Adrenal gland (tissue), 12 donors: ENCODE data around the gene SMG6. TPM values are rescaled to one million over a fixed set of nuclear protein-coding genes. Genes with fewer than 3 reads are reported as not detected.

Experiments used
- DNase-seq, 7 donors: peaks; one replicate each; pipeline ENCODE4 v3.0.0-alpha.2; 2019 to 2020
- H3K27ac ChIP-seq, 5 donors: fragments of 200-600 bp; sonication (generic) in 4 of 5; 1 replicate in 3 of 5; 2 replicates in 2 of 5; pipeline versions ENCODE4 v1.5.1 to v1.8.0; 2016 to 2020; ENCODE audit warnings: mild to moderate bottlenecking in 1 of 5
- H3K27me3 ChIP-seq: fragments of 200-600 bp; 2 replicates; pipeline ENCODE4 v1.8.0; 2021
- H3K36me3 ChIP-seq, 2 donors: fragments of 200-600 bp; replicated peaks in 1 of 2; 1 replicate in 1 of 2; 2 replicates in 1 of 2; pipeline versions ENCODE4 v1.5.1 to v1.8.0; 2018 to 2022
- H3K4me1 ChIP-seq, 2 donors: fragments of 200-600 bp; replicated peaks in 1 of 2; 1 replicate in 1 of 2; 2 replicates in 1 of 2; pipeline versions ENCODE4 v1.5.1 to v1.8.0; 2018 to 2021
- H3K4me3 ChIP-seq, 4 donors: fragments of 200-600 bp; sonication (generic) in 3 of 4; one replicate each; pipeline ENCODE4 v1.5.1; 2016 to 2018
- H3K9me3 ChIP-seq, 3 donors: fragments of 200-600 bp; sonication (generic) in 1 of 3; replicated peaks in 1 of 3; 1 replicate in 2 of 3; 2 replicates in 1 of 3; pipeline versions ENCODE4 v1.5.1 to v1.8.0; 2016 to 2021
- CTCF ChIP-seq, 6 experiments: fragments of 450-650 bp in 4 of 6; fragments of 200-600 bp in 2 of 6; sonication (generic) in 1 of 6; IDR thresholded peaks; 1 replicate in 5 of 6; 2 replicates in 1 of 6; pipeline versions ENCODE4 v1.5.1 to v1.8.0; 2016 to 2021; ENCODE audit warnings: antibody characterized with exemption in 6 of 6, mild to moderate bottlenecking in 2 of 6, moderate library complexity in 1 of 6
- POLR2A ChIP-seq, 2 donors: fragments of 450-650 bp; IDR thresholded peaks; one replicate each; pipeline ENCODE4 v1.6.1; 2017; ENCODE audit warnings: antibody characterized with exemption in 2 of 2, mild to moderate bottlenecking in 2 of 2, moderate library complexity in 1 of 2
- WGBS, 4 donors: extraction: QIAGEN DNeasy Blood & Tissue Kit in 2 of 4; methylation state at CpG; one replicate each; pipeline versions ENCODE4 v1.1.5 to v1.1.7; 2013 to 2017; 5-methylcytosine and 5-hydroxymethylcytosine counted together
- intact Hi-C, 2 donors: fragments of 100-400 bp; cut with DNase I; formaldehyde crosslinking; loops; one replicate each; pipeline versions ENCODE4 v1.14.1 to v1.15.0; 2022 to 2023
- polyA plus RNA-seq, 3 donors: library from polyadenylated mRNA; stranded (reverse); fragments of 200-250 nt in 2 of 3; fragments of 350-450 nt in 1 of 3; fragmentation: Illumina TruSeq in 1 of 3; extraction: RNeasy Lipid Tissue Mini Kit (QIAGEN cat#74804) in 1 of 3; gene quantifications; one replicate each; pipeline ENCODE4 v1.2.3, GENCODE V29; 2013 to 2014
- total RNA-seq, 9 donors: library from RNA; depleted of rRNA in 4 of 9; stranded (reverse); fragments of >200 nt in 4 of 9; fragments of 120-200 nt in 1 of 9; fragmentation: NEBNext Ultra II Directional in 1 of 9; extraction: Animal tissue kit (Norgen Biotek cat#: 25700) in 1 of 9; gene quantifications; one replicate each; pipeline versions ENCODE4 v1.1.0 to v1.2.4, GENCODE V29; 2013 to 2023
- donor health status: healthy with polysubstance abuse.
- donor health status: Bipolar disorder and iron deficiency.
- donor health status: DM: yes; HTN: yes; CAD: no.
- donor health status: DM: no; HTN: no; CAD: no.
- donor health status: DM: no; HTN: no; CAD: no.
- donor health status: DM: yes; HTN: yes; CAD: no.

The SMG6 gene
- total and polyA plus RNA-seq, 12 donors: 15.9 to 85.1 (median 44.0) TPM

GRCh38 chr17:2304931-2305330, 1.3 kb upstream of the SMG6 start:
- 76 to 92% (median 89%) methylated on average over 4 of the region's 4 CpGs for WGBS, 4 donors
- DNase-seq: no peak
- no peaks in the 10 kb centered on the region for H3K9me3 ChIP-seq
- H3K36me3 ChIP-seq: peaks cover 0 to 4% of the 10 kb centered on the region in 2 donors
- no peak overlapping the region for H3K4me3 ChIP-seq
- H3K27me3 ChIP-seq: no peaks in the 10 kb centered on the region
- TF ChIP-seq POLR2A (IDR thresholded peaks at IDR 0.05): no peak
- TF ChIP-seq CTCF (IDR thresholded peaks at IDR 0.05): no peak
- peaks cover 9 to 23% of the 10 kb centered on the region in 2 donors for H3K4me1 ChIP-seq
- intact Hi-C loops: no loop called here
- no peak overlapping the region for H3K27ac ChIP-seq

- DNase-seq: no peak
- Histone ChIP-seq H3K27ac (peak overlapping the region in 4 of 5 donors; percentile 83 to 91 (median 87)), H3K4me3 (peak overlapping the region; percentile 31 to 88 (median 67)), H3K4me1 (peaks cover 9 to 14% of the 10 kb centered on the region in 2 donors), H3K36me3 (peaks cover 0 to 4% of the 10 kb centered on the region in 2 donors), H3K27me3 (no peaks in the 10 kb centered on the region), H3K9me3 (no peaks in the 10 kb centered on the region)
- TF ChIP-seq CTCF (IDR thresholded peaks at IDR 0.05) (no peak), POLR2A (IDR thresholded peaks at IDR 0.05) (no peak)
- intact Hi-C loops: no loop called here
- WGBS, 4 donors: 3 to 5% (median 3%) methylated on average over 12 of the region's 12 CpGs
These were observed 794 bp downstream of the SMG6 start for GRCh38 chr17:2302778-2303203.

DNA sequence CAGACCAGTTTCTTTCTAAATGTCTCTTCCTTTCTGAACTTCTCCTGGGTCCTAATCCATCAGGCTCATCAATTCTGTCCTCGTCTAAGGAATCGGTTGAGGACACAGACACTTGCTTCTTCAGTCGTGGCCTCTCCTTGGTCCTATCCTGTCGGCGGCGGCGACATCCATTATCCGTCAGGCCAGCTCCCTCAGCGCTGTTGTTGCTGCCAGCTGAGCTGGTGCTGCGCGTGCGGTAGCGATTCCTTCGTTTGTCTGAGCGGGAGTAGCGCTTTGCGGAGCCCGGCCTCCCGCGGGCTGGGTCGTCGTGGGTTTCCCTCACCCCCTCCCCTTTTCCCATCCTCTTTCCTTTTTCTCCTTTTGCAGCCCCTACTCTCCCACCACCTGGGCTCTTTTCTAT, 3.8 kb downstream of the SMG6 start:
- no peak for DNase-seq
- no peaks in the 10 kb centered on the region for H3K27me3 ChIP-seq
- no peak for TF ChIP-seq POLR2A (IDR thresholded peaks at IDR 0.05)
- TF ChIP-seq CTCF (IDR thresholded peaks at IDR 0.05): no peak
- no peak overlapping the region for H3K27ac ChIP-seq
- H3K36me3 ChIP-seq: peaks cover 0 to 22% of the 10 kb centered on the region in 2 donors
- peaks cover 9 to 14% of the 10 kb centered on the region in 2 donors for H3K4me1 ChIP-seq
- H3K9me3 ChIP-seq: no peaks in the 10 kb centered on the region
- WGBS, 4 donors: 90 to 94% (median 92%) methylated on average over 22 of the region's 22 CpGs
- H3K4me3 ChIP-seq: no peak overlapping the region
- intact Hi-C loops: no loop called here

DNA sequence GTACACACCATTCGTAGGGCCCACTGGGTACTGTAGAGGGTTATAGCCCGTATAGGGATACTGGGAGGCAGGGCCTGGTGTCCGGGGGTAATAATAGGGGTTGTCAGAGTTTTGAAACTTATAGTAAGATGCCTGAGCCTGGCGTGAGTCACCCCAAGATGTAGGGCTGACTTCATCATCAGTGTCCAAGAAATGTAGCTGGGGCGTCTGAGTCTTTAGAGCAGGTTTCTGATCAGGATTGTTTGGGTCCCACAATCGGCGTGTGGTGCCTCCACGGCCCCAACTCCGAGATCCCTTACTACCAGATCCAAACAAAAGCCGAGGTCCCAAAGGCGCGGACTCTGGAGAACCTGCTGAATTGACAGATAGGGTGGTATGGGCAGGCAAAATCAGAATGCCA, 4.4 kb downstream of the SMG6 start:
- Histone ChIP-seq H3K9me3 (no peaks in the 10 kb centered on the region), H3K27me3 (no peaks in the 10 kb centered on the region), H3K4me1 (peaks cover 9 to 10% of the 10 kb centered on the region in 2 donors), H3K27ac (no peak overlapping the region), H3K36me3 (peaks cover 0 to 28% of the 10 kb centered on the region in 2 donors), H3K4me3 (no peak overlapping the region)
- WGBS, 4 donors: 95 to 97% (median 96%) methylated on average over 9 to 12 of the region's 12 CpGs
- intact Hi-C loops: no loop called here
- no peak for TF ChIP-seq POLR2A (IDR thresholded peaks at IDR 0.05)
- TF ChIP-seq CTCF (IDR thresholded peaks at IDR 0.05): no peak
- DNase-seq: no peak
